OCI-LY1 (cell line): ENCODE results near the gene HHIPL1.

Source experiments
- CTCF ChIP-seq: fragments of 200-600 bp; sonication (generic), shearing (Covaris generic); IDR thresholded peaks from 2 replicates; pipeline ENCODE4 v1.5.1; 2017; ENCODE audit warnings: mild to moderate bottlenecking, antibody characterized with exemption, low read length, moderate library complexity, mixed read lengths
- EZH2 ChIP-seq: fragments of 200-600 bp; sonication (generic), shearing (Covaris generic); IDR thresholded peaks from 2 replicates; pipeline ENCODE4 v1.8.0; 2017; ENCODE audit warnings: borderline replicate concordance, mixed run types, mild to moderate bottlenecking, antibody characterized with exemption, low read length, moderate library complexity, mixed read lengths

- no peak for TF ChIP-seq EZH2
- no peak for TF ChIP-seq CTCF
Measured at GRCh38 chr14:99644723-99645544, at the start of gene HHIPL1.
